ENCODE data around the gene HIC1.

GRCh38 chr17:2089021-2089422 is 34.1 kb downstream of the HIC1 start:
- TF ChIP-seq GATA3 (IDR thresholded peaks at IDR 0.05; ENCODE audit: low read depth, low read length) (no peak), GATA2 (IDR thresholded peaks at IDR 0.05; ENCODE audit: low read depth, low read length) (no peak)

All from SH-SY5Y (cell line).